NCI-H2107 treated with DMSO at 0.1 percent for 48 hours (cell line): ENCODE measurements around the gene CHMP4A.
"Not testable (repeated sequence)": the region's sequence is repeated elsewhere in the genome, so short reads cannot be mapped to it uniquely, and the experiment has no call there.

ENCODE experiments used
- DNase-seq: peaks from one replicate; lab custom pipeline; 2025; ENCODE audit not compliant: unreplicated experiment; lab: John Stamatoyannopoulos, UW

Gene CHMP4A

DNA sequence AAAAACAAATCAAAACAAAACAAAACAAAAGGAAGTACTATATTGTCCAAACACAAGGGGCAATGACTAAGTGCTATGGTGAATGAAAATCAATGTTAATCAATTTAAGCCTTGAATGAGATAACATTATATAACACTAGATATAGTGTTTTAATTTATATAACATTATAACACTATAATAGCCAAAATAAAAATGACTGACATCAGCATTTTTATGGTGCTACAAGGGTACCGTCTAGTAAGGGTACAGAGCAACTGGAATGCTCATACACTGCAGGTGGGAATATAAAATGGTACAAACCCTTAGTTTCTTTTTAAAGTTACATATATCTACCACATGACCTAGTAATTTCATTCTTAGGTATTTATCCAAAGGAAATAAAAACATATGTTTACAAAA is 13.2 kb upstream of the CHMP4A start:
- no peak for DNase-seq

DNA sequence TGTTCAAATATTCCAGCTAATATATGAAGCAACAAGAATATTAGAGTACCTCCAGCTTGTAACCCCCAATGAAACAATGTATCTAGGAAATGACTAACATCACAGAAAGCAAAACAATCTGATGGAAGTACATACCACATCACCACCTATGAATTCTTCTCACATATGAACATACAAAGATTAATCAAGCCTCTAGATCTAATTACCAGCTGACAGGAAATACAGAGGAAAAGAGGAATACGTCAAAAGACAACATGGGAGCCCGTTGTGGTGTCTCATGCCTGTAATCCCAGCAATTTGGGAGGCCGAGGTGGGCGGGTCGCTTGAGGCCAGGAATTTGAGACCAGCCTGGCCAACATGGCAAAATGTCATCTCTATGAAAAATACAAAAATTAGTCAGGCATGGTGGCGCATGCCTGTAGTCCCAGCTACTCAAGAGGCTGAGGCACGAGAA is 11.4 kb upstream of the CHMP4A start:
- no peak for DNase-seq

DNA sequence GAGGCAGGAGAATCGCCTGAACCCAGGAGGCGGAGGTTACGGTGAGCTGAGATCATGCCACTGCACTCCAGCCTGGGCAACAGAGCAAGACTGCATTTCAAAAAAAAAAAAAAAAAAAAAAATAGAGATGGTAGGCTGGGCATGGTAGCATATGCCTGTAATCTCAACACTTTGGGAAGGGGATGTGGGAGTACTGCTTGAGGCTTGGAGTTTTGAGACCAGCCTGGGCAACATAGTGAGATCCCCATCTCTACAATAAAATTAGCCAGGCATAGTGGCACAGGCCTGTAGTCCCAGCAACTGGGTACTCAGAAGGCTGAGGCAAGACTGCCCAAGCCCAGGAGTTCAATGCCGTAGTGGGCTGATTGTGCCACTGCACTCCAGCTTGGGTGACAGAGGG is 9.7 kb upstream of the CHMP4A start:
- not testable (repeated sequence) for DNase-seq

DNA sequence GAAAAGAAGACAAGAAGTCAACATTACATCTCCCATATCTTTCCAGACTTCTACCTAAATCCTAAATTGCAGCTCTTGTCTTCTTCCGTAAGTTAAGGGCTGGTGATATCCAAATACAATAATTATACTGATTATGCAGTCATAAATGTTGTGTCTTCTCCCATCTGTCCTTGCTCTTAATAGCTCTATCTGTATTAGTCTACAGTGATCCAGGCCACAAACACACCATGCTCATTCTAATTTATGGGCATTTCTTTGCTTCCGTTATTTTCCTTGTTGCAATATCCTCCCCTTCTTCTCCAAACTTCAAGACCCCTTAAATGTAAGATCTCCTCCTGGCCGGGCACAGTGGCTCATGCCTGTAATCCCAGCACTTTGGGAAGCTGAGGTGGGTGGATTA is 6.2 kb upstream of the CHMP4A start:
- no peak for DNase-seq

DNA sequence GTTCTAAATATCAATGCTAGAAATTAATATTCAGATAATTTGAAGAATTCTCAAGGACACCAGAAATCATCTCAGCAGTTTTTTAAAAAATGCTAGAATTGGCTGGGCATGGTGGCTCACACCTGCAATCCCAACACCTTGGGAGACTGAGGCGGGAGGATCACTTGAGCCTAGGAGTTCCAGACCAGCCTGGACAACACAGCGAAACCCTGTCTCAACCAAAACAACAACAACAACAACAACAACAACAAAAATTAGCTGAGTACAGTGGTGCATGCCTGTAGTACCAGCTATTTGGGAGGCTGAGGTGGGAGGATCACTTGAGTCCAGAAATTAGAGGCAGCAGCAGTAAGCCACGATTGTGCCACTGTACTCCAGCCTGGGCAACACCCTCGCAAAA is 5.8 kb upstream of the CHMP4A start:
- DNase-seq, result no peak

DNA sequence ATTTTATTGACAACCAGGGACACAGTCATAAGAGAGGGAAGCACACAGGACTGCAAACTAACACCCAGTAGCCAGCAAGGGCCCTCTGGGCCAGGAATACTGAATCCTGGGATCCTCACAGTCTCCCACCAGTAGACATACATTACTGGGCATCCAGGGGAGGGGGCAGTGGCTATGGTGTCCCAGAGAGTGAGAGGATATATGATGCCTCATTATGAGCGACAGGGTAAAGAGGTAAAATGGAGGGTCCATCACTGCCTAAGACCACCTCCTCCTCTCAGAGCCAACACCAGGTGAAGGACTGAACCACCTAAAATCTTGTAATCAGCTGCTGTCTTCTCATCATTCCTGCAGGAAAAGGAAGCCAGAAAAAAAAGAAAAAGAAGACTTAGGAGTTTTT is 3.6 kb upstream of the CHMP4A start:
- DNase-seq, result not testable (repeated sequence)

DNA sequence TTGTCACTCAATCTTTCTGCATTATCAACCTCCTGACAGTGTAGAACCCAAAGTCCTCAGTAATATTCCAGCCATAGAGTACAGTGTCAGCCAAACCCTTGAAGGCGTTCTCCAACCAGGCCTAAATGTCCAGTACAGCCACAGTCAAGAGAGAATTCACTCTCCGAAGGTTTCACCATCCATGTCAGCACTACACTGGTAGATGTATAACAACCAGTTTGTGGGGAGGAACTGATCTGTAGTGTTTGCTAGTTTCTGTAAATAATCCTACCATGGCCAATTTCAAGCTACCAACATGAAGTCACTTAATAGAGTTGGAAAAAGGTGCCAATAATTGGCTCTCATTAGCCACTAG is 3.0 kb upstream of the CHMP4A start:
- no peak for DNase-seq

DNA sequence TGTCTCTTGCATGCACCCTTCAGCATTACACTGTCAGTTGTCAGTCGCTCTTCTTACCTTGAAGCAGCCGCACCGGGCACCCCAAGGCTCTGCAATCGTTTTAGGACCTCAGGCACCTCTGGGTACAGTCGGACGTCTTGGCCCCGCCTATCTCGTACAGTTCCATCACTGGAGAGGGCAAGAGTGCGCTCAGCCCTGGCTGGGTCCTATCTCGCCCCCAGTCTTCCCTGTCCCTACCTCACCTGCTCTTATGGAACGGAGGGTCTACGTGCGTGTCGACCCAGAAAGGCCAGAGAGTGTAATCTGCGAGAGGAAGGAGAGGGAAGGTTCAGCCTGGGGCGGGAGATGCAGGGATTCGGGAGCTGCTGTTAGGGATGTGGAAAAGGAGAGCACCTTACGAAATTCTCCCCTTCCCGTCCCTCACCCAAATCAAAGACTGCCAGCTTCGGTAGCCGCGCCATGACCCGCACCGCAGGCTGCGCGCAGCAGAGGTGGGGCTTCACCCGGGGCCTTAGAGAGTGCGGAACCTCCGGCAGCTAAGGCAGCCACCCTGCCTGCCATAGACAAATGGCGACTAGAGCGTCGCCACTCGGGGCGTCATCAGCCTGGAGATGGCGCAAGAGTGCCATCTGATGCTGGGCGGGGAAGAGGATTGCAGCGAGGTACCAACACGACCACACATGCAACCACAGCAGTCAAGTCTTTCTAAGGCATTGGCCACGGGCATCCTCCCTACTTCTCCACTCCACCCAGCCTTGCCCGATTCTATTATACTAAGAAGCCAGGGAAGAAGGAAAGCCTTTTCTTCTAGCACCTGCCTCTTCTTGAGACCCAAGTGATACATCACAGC is 2.4 kb upstream of the CHMP4A start, which contains the start of gene MDP1:
TSS of gene MDP1 (minus strand) at position 572 of the 850 bp plus-strand sequence. CDS start at position 461, 111 bp downstream.
- peak; percentile 90 for DNase-seq

DNA sequence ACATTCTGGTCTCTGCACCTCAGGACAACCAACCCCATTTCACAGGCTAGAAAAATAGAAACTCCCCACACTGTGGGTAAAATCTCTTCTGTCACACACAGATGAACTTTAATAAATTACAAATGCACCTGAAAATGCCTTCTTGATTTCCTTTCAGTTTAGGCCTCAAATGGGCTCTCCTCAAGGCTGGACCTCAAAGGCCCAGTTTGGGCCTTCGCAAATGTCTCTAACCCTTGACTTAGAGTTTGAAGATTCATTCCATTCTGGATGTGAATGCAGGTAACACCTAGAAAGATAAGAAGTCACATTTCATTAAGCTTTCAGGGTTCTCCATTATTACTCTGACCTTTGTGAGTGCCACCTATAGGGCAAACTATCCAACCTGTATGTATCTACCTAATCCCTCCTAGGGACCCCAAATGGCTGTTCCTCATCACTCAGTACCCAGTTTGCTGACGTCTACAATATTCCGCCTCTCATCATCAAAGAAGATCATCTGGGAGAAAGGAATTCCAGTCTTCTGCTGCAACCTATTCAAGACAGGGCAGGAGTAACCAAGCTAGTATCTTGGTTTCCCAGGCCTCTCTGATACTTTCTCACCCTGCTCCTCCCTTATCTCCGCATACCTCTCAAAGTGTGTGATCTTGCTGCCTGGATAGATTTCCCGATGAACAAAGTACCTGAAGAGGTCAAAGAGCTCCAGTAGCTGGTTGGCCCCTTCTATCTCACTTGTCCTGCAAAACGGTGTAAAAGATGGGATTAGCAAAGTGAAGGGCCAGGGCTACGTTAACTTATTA is 776 bp upstream of the CHMP4A start:
- DNase-seq, result no peak

DNA sequence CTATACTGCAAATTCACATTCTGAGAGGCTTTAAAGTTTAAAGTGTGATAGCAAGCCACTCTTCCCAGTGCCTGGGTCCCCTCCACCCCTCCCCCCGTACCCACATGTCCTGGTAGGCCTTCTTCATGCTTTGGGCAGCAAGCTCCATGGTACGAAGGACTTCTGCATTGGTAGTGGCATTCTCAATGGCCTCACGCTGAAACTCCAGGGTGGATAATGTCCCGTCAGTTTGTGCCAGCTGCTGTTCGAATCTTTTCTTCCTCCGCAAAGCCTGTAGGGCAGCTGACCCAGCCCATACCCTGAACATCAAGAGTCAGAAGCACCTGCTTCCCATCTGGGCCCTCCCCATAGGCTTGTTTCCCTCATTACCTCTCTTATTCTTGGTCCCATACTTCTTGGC is 2.0 kb downstream of the CHMP4A start:
- DNase-seq, result no peak

DNA sequence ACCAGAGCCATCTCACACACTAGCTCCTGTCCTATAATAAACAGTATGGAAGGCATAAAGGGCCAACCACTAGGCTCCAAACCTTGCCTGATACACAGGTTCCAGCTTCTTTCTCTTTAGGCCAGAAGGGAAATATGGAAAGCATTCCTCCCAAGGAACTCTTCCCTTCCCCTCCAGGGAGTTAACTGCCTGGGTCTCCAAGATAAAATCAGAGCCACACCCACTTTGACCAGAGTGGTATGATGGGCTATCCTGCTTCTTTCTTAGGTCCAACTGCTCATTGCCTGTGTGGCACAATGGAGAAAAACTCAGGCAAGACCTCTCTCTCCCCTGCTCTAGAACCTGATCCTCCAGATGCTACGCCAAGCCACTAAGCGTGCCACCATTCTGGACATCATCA is 5.7 kb downstream of the CHMP4A start:
- DNase-seq, result no peak

DNA sequence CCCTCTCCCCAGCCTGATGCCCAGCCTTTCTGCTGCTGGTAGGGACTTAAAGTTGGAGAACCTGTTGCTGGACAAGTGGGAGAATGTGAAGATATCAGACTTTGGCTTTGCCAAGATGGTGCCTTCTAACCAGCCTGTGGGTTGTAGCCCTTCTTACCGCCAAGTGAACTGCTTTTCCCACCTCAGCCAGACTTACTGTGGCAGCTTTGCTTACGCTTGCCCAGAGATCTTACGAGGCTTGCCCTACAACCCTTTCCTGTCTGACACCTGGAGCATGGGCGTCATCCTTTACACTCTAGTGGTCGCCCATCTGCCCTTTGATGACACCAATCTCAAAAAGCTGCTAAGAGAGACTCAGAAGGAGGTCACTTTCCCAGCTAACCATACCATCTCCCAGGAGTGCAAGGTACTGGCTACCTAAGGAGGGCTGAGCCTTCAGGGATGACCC is 6.2 kb downstream of the CHMP4A start:
- DNase-seq, result no peak

DNA sequence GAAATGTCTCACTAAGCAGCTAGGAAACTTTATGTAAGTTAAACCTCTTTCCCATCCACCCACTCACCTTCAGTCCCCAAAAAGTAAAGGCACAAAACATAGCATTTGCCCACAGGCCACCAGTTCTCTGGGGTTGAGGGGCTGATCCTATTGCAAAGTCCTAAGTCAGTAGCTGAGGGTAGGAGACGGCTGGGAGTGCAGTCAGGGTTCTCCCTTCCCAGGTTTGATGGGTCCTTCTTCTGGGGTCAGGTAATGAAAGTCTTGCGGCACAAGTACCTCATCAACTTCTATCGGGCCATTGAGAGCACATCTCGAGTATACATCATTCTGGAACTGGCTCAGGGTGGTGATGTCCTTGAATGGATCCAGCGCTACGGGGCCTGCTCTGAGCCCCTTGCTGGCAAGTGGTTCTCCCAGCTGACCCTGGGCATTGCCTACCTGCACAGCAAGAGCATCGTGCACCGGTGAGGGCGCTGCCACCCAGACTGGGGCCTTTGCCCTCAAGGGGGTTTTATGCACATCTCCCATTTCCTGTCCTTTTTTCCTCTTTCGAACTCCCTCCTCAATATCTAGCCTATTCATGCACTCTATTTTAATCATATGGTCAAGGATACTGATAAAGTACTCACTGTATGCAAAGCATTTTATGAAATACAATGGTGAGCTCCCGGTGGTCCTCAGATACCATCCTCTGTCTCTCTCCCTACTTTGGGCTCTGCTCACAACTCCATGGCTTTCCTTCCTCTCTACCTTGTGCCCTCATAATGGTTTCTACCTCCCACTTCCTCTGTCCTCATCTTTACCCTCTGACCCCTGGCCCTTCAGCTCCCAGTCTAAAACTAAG is 6.8 kb downstream of the CHMP4A start:
- DNase-seq, result no peak

DNA sequence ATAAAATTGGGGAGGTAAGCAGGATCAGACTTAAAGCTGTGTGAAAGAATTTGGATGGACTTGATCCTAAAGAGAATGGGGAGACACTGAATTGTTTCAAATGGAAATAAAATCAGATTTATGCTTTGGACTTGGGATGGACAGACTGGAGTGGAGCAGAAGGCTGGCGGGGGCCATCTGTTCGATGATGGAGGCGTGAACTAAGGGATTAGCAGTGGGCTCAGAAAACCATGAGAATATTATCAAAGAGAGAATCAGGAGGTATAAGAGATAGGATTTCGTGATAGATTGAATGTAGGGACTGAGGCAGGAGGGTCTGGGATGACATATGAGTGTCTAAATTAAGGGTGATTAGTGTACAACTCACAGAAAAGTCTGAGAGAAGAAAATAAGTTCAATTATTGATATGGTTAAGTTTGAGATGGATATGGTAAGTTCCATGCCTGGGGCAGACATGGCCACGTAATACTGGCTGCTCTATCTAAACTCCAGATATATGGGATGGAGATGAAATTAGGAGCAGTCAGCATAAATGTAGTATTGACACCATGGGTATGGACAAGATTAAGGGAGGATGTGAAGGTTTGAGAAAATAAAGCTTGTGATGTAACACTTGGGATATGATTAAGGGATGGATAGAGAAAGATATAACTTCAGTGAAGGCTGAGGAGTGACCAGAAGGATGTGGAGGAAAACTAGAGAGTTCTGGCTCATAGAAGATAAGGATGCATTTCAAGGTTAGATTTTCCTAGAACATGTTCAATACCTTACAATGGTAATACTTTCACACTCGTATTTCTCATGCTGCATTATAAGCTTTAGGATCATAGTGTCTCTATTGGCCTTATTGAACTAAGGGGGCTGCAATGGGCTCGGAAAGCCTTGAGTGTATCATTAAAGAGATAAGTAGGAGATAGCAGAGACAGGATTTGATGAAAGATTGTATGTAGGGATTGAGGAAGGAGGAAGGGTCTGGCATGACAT is 8.8 kb downstream of the CHMP4A start:
- DNase-seq, result no peak

DNA sequence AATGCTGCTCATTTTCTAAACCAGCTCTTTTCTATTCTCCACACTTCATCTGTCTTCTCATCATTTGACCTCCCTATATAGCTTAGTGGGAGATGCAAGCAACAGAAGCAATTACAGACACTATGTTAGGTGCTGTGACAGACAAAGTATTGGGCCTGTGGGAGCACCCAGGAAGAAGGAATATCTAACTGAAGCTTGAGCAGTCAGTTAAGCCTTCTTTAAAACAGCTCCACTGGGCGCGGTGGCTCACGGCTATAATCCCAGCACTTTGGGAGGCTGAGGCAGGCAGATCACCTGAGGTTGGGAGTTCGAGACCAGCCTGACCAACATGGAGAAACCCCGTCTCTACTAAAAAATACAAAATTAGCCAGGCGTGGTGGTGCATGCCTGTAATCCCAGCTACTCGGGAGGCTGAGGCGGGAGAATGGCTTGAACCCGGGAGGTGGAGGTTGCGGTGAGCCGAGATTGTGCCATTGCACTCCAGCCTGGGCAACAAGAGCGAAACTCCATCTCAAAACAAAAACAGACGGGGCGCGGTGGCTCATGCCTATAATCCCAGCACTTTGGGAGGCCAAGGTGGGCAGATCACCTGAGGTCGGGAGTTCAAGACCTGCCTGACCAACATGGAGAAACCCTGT is 9.9 kb downstream of the CHMP4A start:
- DNase-seq, result not testable (repeated sequence)

DNA sequence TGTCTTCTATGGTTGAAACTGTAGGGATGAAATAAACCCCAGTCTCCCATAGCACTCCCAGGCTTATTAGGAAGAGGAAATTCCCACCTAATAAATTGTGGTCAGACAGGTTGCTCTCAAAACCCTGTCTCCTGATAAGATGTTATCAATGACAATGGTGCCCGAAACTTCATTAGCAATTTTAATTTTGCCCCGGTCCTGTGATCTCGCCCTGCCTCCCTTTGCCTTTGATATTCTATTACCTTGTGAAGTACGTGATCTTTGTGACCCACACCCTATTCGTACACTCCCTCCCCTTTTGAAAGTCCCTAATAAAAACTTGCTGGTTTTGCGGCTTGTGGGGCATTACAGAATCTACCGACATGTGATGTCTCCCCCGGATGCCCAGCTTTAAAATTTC is 10.8 kb downstream of the CHMP4A start:
- DNase-seq, result not testable (repeated sequence)

DNA sequence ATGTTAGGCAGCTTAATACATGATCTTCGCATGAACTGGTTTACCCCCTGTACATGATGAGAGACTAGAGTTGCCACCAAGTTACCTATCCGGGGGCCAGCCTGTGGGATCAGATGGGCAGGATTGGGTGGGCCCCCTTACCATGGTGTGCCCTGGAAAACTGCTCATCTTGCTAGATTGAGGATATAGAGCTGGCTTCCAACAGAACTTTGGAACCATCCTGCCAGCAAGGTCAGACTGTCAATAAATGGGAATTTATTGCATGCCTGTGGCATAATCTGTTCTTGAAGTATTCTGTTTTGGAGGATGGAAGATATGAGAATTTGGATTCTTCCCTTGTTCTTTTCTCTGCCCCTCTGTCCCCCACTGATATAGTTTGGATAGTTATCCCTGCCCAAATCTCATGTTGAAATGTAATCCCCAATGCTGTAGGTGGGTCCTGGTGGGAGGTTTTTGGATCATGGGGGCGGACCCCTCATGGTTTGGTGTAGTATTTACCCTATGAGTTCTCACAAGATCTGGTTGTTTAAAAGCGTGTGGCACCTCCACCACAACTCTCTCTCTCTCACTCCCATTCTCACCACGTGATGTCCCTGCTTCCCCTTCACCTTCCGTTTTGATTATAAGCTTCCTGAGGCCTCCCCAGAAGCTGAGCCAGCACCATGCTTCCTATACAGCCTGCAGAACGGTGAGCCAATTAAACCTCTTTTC is 14.3 kb downstream of the CHMP4A start:
- no peak for DNase-seq

DNA sequence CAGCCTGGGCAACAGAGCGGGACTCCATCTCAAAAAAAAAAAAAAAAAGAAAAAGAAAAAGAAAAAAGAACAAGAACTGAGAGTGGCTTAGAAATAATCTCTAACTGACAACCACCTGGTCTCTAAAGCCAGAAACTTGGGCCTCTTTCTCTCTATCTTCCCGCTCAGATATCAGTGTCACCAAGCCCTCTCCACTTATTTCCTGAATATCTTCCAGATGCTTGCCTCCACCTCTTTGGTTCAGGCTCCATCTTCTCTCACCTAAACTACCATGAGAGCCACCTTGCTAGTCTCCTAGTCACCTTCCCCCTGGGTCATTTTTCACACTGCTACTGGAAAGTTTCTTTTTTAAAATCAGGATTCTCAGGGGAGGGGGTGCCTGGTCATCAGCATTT is 16.2 kb downstream of the CHMP4A start:
- DNase-seq, result no peak
